ENCODE results near the gene PNMA3. TPM values are rescaled to one million over a fixed set of nuclear protein-coding genes. Genes with fewer than 3 reads are reported as not detected.
"Not testable (repeated sequence)": the region's sequence is repeated elsewhere in the genome, so short reads cannot be mapped to it uniquely, and the experiment has no call there.

Gene PNMA3
- total and polyA plus RNA-seq, 2 of the 4 experiments (the other 2 are of a cell fraction): 0.03 TPM; not detected in 1

DNA sequence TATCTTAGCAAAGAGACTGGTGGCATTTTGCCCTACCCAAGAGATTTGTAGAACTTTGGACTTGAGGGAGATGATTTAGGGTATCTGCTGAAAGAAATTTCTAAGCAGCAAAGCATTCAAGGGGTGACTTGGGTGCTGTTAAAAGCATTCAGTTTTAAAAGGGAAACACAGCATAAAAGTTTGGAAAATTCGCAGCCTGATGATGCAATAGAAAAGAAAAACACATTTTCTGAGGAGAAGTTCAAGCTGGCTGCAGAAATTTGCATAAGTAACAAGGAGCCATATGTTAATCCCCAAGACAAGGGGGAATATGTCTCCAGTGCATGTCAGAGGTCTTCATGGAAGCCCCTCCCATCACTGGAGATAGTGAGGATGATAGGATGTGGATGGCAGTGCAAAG, 48.7 kb downstream of the PNMA3 start:
- H2BK120ac ChIP-seq (ENCODE audit: low read depth, low read length); H3K9ac ChIP-seq (ENCODE audit: low read depth, low read length); H3K18ac ChIP-seq (ENCODE audit: low read depth, low read length); H4K20me1 ChIP-seq (ENCODE audit: insufficient read depth, low read length); H2AK5ac ChIP-seq (ENCODE audit: low read depth, low read length); ATAC-seq (ENCODE audit: low read depth); H3K9me3 ChIP-seq (ENCODE audit: control insufficient read depth, insufficient read depth, low read length); H4K91ac ChIP-seq (ENCODE audit: insufficient read depth, low read depth, low read length); CTCF ChIA-PET; H3K27ac ChIP-seq (ENCODE audit: insufficient read depth, low read length); POLR2A ChIA-PET (ENCODE audit: unreplicated experiment); BruUV-seq (replicated peaks); in situ Hi-C loops (cut with MboI; ENCODE audit: low sequenced_read_pairs); H2AK9ac ChIP-seq (replicated peaks; ENCODE audit: low read depth, low read length, poor library complexity); H4K5ac ChIP-seq (ENCODE audit: low read depth, low read length); H3K23ac ChIP-seq (ENCODE audit: low read depth, low read length); intact Hi-C loops (cut with micrococcal nuclease); H3K27me3 ChIP-seq (ENCODE audit: control insufficient read depth, insufficient read depth, low read length); H3K4me2 ChIP-seq (ENCODE audit: low read depth, low read length); dilution Hi-C loops (cut with HindIII; ENCODE audit: low sequenced_read_pairs, unreplicated experiment); H3K56ac ChIP-seq (ENCODE audit: extremely low read depth, insufficient read depth, low read length); H3K4me1 ChIP-seq (ENCODE audit: control insufficient read depth, insufficient read depth, low read length); H3K9me1 ChIP-seq (ENCODE audit: insufficient read depth, low read length); H2BK5ac ChIP-seq (ENCODE audit: low read depth, low read length, poor library complexity, severe bottlenecking); H2BK15ac ChIP-seq (ENCODE audit: low read depth, low read length); H2AFZ ChIP-seq (replicated peaks; ENCODE audit: low read length, poor library complexity); H3K4ac ChIP-seq (ENCODE audit: low read depth, low read length); H4K8ac ChIP-seq (ENCODE audit: low read depth in 2 of 2, low read length in 2 of 2); H3K36me3 ChIP-seq (ENCODE audit: control insufficient read depth, insufficient read depth, low read length); DNase-seq; H3K79me1 ChIP-seq (ENCODE audit: low read depth in 1 of 2, low read length in 2 of 2); H3K4me3 ChIP-seq (ENCODE audit: insufficient read depth, low read depth, low read length); H2BK20ac ChIP-seq (ENCODE audit: low read depth, low read length); H3K14ac ChIP-seq (replicated peaks; ENCODE audit: low read depth, low read length): not testable (repeated sequence)
- TF ChIP-seq CEBPB (IDR thresholded peaks at IDR 0.05; ENCODE audit: low read depth, low read length): peak; percentile 12; the same call in 1 of the 2 replicates
- 20% methylated on average over 1 of the region's 1 CpG; no CpG with 5 or more reads in 1 of the 2 experiments for WGBS, 2 experiments (ENCODE audit: extremely low coverage in 2 of 2, insufficient read length in 1 of 2)

DNA sequence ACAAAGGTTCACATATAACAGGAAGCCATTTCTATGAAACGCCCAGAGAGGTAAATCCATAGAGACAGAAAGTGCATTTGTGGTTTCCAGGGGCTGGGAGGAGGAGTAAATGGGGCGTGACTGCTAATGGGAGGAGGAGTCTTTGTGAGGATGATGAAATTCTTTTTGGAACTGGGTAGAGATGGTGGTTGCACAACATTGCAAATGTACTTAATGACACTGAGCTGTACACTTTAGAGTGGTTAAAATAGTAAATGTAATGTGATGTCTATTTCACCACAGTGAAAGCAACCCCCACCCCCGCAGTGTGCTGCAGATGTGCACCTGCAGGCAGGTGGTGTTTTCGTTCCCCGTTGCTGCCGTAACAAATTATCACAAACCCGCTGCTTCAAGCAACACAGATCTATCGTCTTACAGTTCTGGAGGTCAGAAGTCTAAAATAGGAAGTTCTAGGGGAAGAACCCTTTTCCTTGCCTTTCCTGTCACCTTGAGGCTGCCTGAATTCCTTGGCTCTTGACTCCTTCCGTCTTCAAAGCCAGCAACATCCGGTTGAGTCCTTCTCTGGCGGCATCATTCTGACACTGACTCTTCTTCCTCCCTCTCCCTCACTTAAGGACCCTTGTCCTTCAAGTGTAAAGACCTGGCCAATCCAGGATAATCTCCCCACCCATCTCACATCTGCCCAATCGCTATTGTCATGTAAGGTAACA, 50.0 kb downstream of the PNMA3 start:
- DNase-seq; H3K14ac ChIP-seq (replicated peaks; ENCODE audit: low read depth, low read length); H4K20me1 ChIP-seq (ENCODE audit: insufficient read depth, low read length); H3K27me3 ChIP-seq (ENCODE audit: control insufficient read depth, insufficient read depth, low read length); H2BK15ac ChIP-seq (ENCODE audit: low read depth, low read length); H3K9me1 ChIP-seq (ENCODE audit: insufficient read depth, low read length); H3K4me3 ChIP-seq (ENCODE audit: insufficient read depth, low read depth, low read length); H3K4me1 ChIP-seq (ENCODE audit: control insufficient read depth, insufficient read depth, low read length); H2BK20ac ChIP-seq (ENCODE audit: low read depth, low read length); H3K4ac ChIP-seq (ENCODE audit: low read depth, low read length); H3K56ac ChIP-seq (ENCODE audit: extremely low read depth, insufficient read depth, low read length); CTCF ChIA-PET; H4K8ac ChIP-seq (ENCODE audit: low read depth in 2 of 2, low read length in 2 of 2); H2AFZ ChIP-seq (replicated peaks; ENCODE audit: low read length, poor library complexity); H4K5ac ChIP-seq (ENCODE audit: low read depth, low read length); in situ Hi-C loops (cut with MboI; ENCODE audit: low sequenced_read_pairs); BruUV-seq (replicated peaks); H2BK5ac ChIP-seq (ENCODE audit: low read depth, low read length, poor library complexity, severe bottlenecking); H3K18ac ChIP-seq (ENCODE audit: low read depth, low read length); ATAC-seq (ENCODE audit: low read depth); H2AK5ac ChIP-seq (ENCODE audit: low read depth, low read length); H2AK9ac ChIP-seq (replicated peaks; ENCODE audit: low read depth, low read length, poor library complexity); H3K27ac ChIP-seq (ENCODE audit: insufficient read depth, low read length); H4K91ac ChIP-seq (ENCODE audit: insufficient read depth, low read depth, low read length); POLR2A ChIA-PET (ENCODE audit: unreplicated experiment); H3K79me1 ChIP-seq (ENCODE audit: low read depth in 1 of 2, low read length in 2 of 2); H3K9me3 ChIP-seq (ENCODE audit: control insufficient read depth, insufficient read depth, low read length); H3K23ac ChIP-seq (ENCODE audit: low read depth, low read length); H3K4me2 ChIP-seq (ENCODE audit: low read depth, low read length); intact Hi-C loops (cut with micrococcal nuclease); H2BK120ac ChIP-seq (ENCODE audit: low read depth, low read length); dilution Hi-C loops (cut with HindIII; ENCODE audit: low sequenced_read_pairs, unreplicated experiment); H3K36me3 ChIP-seq (ENCODE audit: control insufficient read depth, insufficient read depth, low read length); H3K9ac ChIP-seq (ENCODE audit: low read depth, low read length): not testable (repeated sequence)
- no CpG with 5 or more reads among the region's 12 CpGs for WGBS, 2 experiments (ENCODE audit: extremely low coverage in 2 of 2, insufficient read length in 1 of 2)
